Measurements from ENCODE around the gene DDX23.
"Not testable (repeated sequence)": the region's sequence is repeated elsewhere in the genome, so short reads cannot be mapped to it uniquely, and the experiment has no call there.

DDX23 gene

GRCh38 chr12:48863291-48863690 is 11.3 kb upstream of the DDX23 start:
- DNase-seq (ENCODE audit: low read depth in 2 of 3, low spot score in 1 of 3), result no peak

- DNase-seq (ENCODE audit: low read depth in 2 of 3, low spot score in 1 of 3), result no peak
Measured at GRCh38 chr12:48862760-48863159, 10.8 kb upstream of the DDX23 start.

- no peak for DNase-seq (ENCODE audit: low read depth in 2 of 3, low spot score in 1 of 3)
Measured at GRCh38 chr12:48861111-48861510, 9.1 kb upstream of the DDX23 start.

- not testable (repeated sequence) for DNase-seq (ENCODE audit: low read depth in 2 of 3, low spot score in 1 of 3)
Measured at GRCh38 chr12:48860236-48860635, 8.3 kb upstream of the DDX23 start.

GRCh38 chr12:48859607-48860006 is 7.6 kb upstream of the DDX23 start:
- no peak for DNase-seq (ENCODE audit: low read depth in 2 of 3, low spot score in 1 of 3)

- DNase-seq (ENCODE audit: low read depth in 2 of 3, low spot score in 1 of 3), result no peak
Measured at GRCh38 chr12:48858043-48858442, 6.1 kb upstream of the DDX23 start.

GRCh38 chr12:48857278-48857994 is 5.5 kb upstream of the DDX23 start:
- DNase-seq (ENCODE audit: low read depth in 2 of 3, low spot score in 1 of 3), result no peak

GRCh38 chr12:48856379-48856778 is 4.4 kb upstream of the DDX23 start:
- no peak for DNase-seq (ENCODE audit: low read depth in 2 of 3, low spot score in 1 of 3)

- not testable (repeated sequence) for DNase-seq (ENCODE audit: low read depth in 2 of 3, low spot score in 1 of 3)
Measured at GRCh38 chr12:48854932-48855331, 3.0 kb upstream of the DDX23 start.

GRCh38 chr12:48854488-48854887 is 2.5 kb upstream of the DDX23 start:
- no peak for DNase-seq (ENCODE audit: low read depth in 2 of 3, low spot score in 1 of 3)

GRCh38 chr12:48852734-48853688 is 1.0 kb upstream of the DDX23 start:
- DNase-seq (ENCODE audit: low read depth in 2 of 3, low spot score in 1 of 3), result peak; percentile 78 to 98 (median 82)

- DNase-seq (ENCODE audit: low read depth in 2 of 3, low spot score in 1 of 3), result not testable (repeated sequence)
Measured at GRCh38 chr12:48842021-48842420, 9.9 kb downstream of the DDX23 start.

- no peak for DNase-seq (ENCODE audit: low read depth in 2 of 3, low spot score in 1 of 3)
Measured at GRCh38 chr12:48838048-48838447, 13.9 kb downstream of the DDX23 start.

GRCh38 chr12:48832321-48833060 is 19.5 kb downstream of the DDX23 start:
- DNase-seq (ENCODE audit: low read depth in 2 of 3, low spot score in 1 of 3), result no peak

GRCh38 chr12:48831257-48831656 is 20.7 kb downstream of the DDX23 start:
- DNase-seq (ENCODE audit: low read depth in 2 of 3, low spot score in 1 of 3), result no peak

- DNase-seq (ENCODE audit: low read depth in 2 of 3, low spot score in 1 of 3), result no peak
Measured at GRCh38 chr12:48828841-48829575, 23.0 kb downstream of the DDX23 start.

- DNase-seq (ENCODE audit: low read depth in 2 of 3, low spot score in 1 of 3), result no peak
Measured at GRCh38 chr12:48828293-48828692, 23.7 kb downstream of the DDX23 start.

- no peak for DNase-seq (ENCODE audit: low read depth in 2 of 3, low spot score in 1 of 3)
Measured at GRCh38 chr12:48827513-48828096, 24.4 kb downstream of the DDX23 start.

- no peak for DNase-seq (ENCODE audit: low read depth in 2 of 3, low spot score in 1 of 3)
Measured at GRCh38 chr12:48827026-48827425, 24.9 kb downstream of the DDX23 start.

GRCh38 chr12:48826209-48826855 is 25.6 kb downstream of the DDX23 start:
- no peak for DNase-seq (ENCODE audit: low read depth in 2 of 3, low spot score in 1 of 3)
